Measurements from ENCODE around the gene LHFPL5. TPM values are rescaled to one million over a fixed set of nuclear protein-coding genes. Genes with fewer than 3 reads are reported as not detected.

The LHFPL5 gene
- total RNA-seq, 1 donor from 2014 or later, result not detected

DNA sequence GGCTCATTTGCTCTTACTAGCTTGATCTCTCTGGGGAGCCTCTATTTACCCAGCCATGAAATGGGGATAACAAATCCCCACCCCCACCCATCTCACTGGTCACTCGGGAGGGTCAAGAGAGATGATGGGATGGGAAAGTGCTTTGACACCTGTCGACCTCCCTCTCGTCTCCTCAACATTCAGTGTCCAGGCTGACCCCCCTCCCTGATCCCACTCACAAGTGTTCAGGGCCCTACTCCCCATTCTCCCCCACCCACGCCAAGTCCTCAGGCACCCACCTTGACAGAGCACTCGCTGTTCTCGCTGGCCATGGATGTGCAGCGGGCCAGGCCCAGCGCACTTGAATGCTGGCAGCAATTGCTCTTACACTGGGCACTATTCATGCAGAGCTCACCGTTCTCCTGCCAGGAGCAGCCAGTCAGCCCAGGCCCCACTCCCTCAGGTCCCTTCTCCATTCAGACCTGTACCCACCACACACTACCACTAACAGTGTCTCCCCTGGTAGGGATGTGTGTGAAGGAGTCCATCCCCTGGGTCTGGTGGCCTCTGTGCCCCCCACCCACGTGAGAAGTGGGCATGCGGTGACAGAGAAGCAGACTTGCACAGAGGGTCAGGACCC is 9.6 kb upstream of the LHFPL5 start:
- Mint-ChIP-seq H3K36me3 (ENCODE audit: low read depth) (no peaks in the 10 kb centered on the region), H3K4me1 (no peaks in the 10 kb centered on the region), H3K4me3 (no peak overlapping the region), H3K27me3 (ENCODE audit: low read depth) (peaks cover 10% of the 10 kb centered on the region), H3K9me3 (no peaks in the 10 kb centered on the region), H3K27ac (ENCODE audit: unreplicated experiment) (no peak overlapping the region)
- TF ChIP-seq, protein P1, sequence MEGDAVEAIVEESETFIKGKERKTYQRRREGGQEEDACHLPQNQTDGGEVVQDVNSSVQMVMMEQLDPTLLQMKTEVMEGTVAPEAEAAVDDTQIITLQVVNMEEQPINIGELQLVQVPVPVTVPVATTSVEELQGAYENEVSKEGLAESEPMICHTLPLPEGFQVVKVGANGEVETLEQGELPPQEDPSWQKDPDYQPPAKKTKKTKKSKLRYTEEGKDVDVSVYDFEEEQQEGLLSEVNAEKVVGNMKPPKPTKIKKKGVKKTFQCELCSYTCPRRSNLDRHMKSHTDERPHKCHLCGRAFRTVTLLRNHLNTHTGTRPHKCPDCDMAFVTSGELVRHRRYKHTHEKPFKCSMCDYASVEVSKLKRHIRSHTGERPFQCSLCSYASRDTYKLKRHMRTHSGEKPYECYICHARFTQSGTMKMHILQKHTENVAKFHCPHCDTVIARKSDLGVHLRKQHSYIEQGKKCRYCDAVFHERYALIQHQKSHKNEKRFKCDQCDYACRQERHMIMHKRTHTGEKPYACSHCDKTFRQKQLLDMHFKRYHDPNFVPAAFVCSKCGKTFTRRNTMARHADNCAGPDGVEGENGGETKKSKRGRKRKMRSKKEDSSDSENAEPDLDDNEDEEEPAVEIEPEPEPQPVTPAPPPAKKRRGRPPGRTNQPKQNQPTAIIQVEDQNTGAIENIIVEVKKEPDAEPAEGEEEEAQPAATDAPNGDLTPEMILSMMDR (conservative IDR thresholded peaks at IDR 0.05), result no peak
- no peak for DNase-seq (ENCODE audit: low read depth, low spot score)

DNA sequence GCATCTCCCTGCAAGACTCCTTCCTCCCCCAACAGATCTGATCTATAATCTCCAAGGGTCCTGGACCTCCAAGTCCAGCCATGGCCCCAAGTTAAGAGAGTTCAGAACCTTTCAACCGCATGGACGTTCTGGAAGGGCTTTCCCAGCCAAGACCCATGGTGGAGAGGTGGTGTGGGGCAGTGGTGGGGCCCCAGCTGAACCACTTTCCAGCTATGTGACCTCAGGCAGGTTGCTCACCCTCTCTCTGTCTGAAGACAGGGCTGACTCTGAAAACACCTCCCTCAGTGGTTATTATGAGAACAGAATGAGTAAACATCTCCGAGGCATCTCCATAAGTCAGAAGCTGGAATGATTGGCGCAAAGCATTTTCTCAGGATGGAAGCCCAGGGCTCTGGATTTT is 8.9 kb upstream of the LHFPL5 start:
- H3K27ac Mint-ChIP-seq (ENCODE audit: unreplicated experiment), result peak overlapping the region; percentile 43
- H3K36me3 Mint-ChIP-seq (ENCODE audit: low read depth), result no peaks in the 10 kb centered on the region
- H3K9me3 Mint-ChIP-seq, result no peaks in the 10 kb centered on the region
- no peak for DNase-seq (ENCODE audit: low read depth, low spot score)
- no peak overlapping the region for H3K4me3 Mint-ChIP-seq
- no peaks in the 10 kb centered on the region for H3K4me1 Mint-ChIP-seq
- TF ChIP-seq, protein P1 (conservative IDR thresholded peaks at IDR 0.05), result no peak
- H3K27me3 Mint-ChIP-seq (ENCODE audit: low read depth), result peaks cover 12% of the 10 kb centered on the region

DNA sequence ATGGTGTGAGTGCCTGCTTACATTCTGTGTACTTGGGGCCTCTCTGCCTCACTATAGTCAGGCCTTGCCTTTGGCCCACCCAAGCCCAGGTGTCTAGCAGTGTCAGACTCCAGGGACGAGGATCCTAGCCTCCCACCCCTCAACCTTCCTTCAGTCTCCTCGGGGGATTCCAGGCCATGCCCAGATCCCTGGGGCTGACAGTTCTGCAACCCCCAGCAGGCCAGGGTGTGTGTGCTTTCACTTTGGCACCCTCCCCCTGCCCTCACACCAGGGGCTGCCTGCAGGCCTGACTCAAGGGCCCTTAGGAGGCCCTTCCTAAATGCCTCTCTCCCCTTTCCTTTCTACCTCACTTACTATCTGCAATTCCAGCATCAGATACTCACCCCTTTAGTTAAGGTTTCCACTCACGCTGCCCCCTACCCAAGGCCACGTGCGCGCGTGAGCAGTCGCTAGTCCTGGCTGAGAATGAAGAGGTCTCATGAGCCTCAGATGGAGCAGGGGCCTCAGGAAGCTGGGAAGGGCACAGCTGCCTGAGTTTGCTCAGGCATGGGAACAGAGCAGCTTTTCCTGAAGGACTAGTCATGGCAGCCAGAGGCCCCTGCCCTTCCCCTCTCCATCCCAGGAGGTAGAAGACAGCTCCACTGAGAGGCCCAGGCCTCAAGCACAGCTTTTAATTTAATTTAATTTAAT is 7.2 kb upstream of the LHFPL5 start:
- Mint-ChIP-seq H3K36me3 (ENCODE audit: low read depth) (no peaks in the 10 kb centered on the region), H3K9me3 (no peaks in the 10 kb centered on the region), H3K4me3 (no peak overlapping the region), H3K4me1 (no peaks in the 10 kb centered on the region), H3K27ac (ENCODE audit: unreplicated experiment) (no peak overlapping the region), H3K27me3 (ENCODE audit: low read depth) (peaks cover 12% of the 10 kb centered on the region)
- no peak for DNase-seq (ENCODE audit: low read depth, low spot score)
- TF ChIP-seq, protein P1 (conservative IDR thresholded peaks at IDR 0.05), result no peak

DNA sequence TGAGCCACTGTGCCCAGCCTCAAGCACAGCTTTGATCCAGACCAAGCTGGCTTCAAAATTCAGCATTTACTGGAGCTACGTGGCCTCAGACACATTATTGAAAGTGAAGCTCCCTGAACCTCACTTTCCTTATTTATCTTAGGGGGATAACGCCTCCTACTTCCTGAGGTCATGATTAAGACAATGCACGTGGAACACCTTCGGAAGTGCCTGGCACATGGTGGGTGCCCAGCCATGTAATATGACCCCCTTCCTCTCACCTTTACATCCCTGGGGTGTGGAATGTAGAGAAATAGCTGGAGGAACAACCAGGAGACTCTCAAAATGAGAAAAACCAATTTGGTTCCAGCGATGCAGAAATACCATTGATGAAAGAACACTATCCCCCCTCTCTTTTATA is 6.4 kb upstream of the LHFPL5 start:
- peaks cover 9% of the 10 kb centered on the region for H3K27me3 Mint-ChIP-seq (ENCODE audit: low read depth)
- no peak overlapping the region for H3K4me3 Mint-ChIP-seq
- H3K27ac Mint-ChIP-seq (ENCODE audit: unreplicated experiment), result no peak overlapping the region
- no peak for DNase-seq (ENCODE audit: low read depth, low spot score)
- H3K9me3 Mint-ChIP-seq, result no peaks in the 10 kb centered on the region
- TF ChIP-seq, protein P1 (conservative IDR thresholded peaks at IDR 0.05), result no peak
- no peaks in the 10 kb centered on the region for H3K36me3 Mint-ChIP-seq (ENCODE audit: low read depth)
- H3K4me1 Mint-ChIP-seq, result no peaks in the 10 kb centered on the region

DNA sequence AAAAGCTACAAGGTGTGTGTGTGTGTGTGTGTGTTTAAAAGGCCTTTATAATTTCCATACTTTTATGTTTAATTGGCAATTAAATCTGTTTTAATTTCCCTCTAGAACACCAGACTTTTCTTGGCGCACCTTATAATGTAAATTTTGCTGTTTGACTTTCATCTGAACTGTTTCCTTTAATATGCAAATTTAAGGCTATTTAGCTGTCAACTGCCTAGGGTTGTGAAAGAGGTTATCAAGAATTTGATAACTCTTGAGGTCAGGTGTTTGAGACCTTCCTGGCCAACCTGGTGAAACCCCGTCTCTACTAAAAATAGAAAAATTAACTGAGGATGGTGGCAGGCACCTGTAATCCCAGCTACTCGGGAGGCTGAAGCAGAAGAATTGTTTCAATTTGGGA is 4.0 kb upstream of the LHFPL5 start:
- no peaks in the 10 kb centered on the region for H3K9me3 Mint-ChIP-seq
- DNase-seq (ENCODE audit: low read depth, low spot score), result no peak
- peaks cover 11% of the 10 kb centered on the region for H3K27me3 Mint-ChIP-seq (ENCODE audit: low read depth)
- TF ChIP-seq, protein P1 (conservative IDR thresholded peaks at IDR 0.05), result no peak
- no peak overlapping the region for H3K4me3 Mint-ChIP-seq
- H3K4me1 Mint-ChIP-seq, result peaks cover 3% of the 10 kb centered on the region
- no peaks in the 10 kb centered on the region for H3K36me3 Mint-ChIP-seq (ENCODE audit: low read depth)
- H3K27ac Mint-ChIP-seq (ENCODE audit: unreplicated experiment), result no peak overlapping the region

All from neural crest cell (in vitro differentiated cells).